SK-N-SH (cell line): ENCODE results near the gene SMIM30. TPM values are rescaled to one million over a fixed set of nuclear protein-coding genes. Genes with fewer than 3 reads are reported as not detected.

Experiments used
- CTCF ChIA-PET: fragments of 300-600, 350-600 bp; formaldehyde crosslinking; extraction: SDS; loops from one replicate; lab custom pipeline; 2021; lab: Yijun Ruan, JAX
- POLR2A ChIA-PET: fragments of 350-600 bp; sonication (Branson Sonifier 250); formaldehyde crosslinking; extraction: SDS; loops from one replicate; lab custom pipeline; 2020; ENCODE audit warnings: antibody characterized with exemption, inconsistent platforms; lab: Yijun Ruan, JAX
- DNase-seq: peaks from one replicate; pipeline ENCODE4 v3.0.0; 2012
- H2AFZ ChIP-seq: fragments of 200-600 bp; sonication (generic); 2 replicates; pipeline ENCODE4 v1.8.1; 2016; ENCODE audit warnings: antibody characterized with exemption, mild to moderate bottlenecking, low read depth
- H3F3A ChIP-seq: fragments of 200-600 bp; sonication (generic); replicated peaks from 2 replicates; pipeline ENCODE3; 2016; ENCODE audit warnings: antibody characterized with exemption, mild to moderate bottlenecking; ENCODE audit not compliant: insufficient read depth
- H3K27ac ChIP-seq, 2 experiments: fragments of 200-500 bp in 1 of 2; fragments of 200-600 bp in 1 of 2; sonication (Bioruptor generic) in 1 of 2; sonication (generic), shearing (Covaris generic) in 1 of 2; 2 replicates each; pipeline versions ENCODE4 v1.5.1 to v1.6.1; 2014 to 2016; ENCODE audit warnings: low read depth in 2 of 2, inconsistent platforms in 1 of 2, low read length in 1 of 2, mild to moderate bottlenecking in 1 of 2, mixed read lengths in 1 of 2
- H3K27me3 ChIP-seq: fragments of 200-600 bp; sonication (generic), shearing (Covaris generic); 2 replicates; pipeline ENCODE4 v1.6.1; 2016; ENCODE audit warnings: mixed run types; ENCODE audit not compliant: insufficient read depth
- H3K36me3 ChIP-seq, 2 experiments: fragments of 200-500 bp in 1 of 2; fragments of 200-600 bp in 1 of 2; sonication (Bioruptor generic) in 1 of 2; sonication (generic) in 1 of 2; replicated peaks in 1 of 2; 2 replicates each; pipeline versions ENCODE3 to v1.5.1; 2014 to 2016; ENCODE audit warnings: low read length in 1 of 2, mild to moderate bottlenecking in 1 of 2; ENCODE audit not compliant: insufficient read depth in 2 of 2, control insufficient read depth in 1 of 2
- H3K4me1 ChIP-seq, 2 experiments: fragments of 200-500 bp in 1 of 2; fragments of 200-600 bp in 1 of 2; sonication (Bioruptor generic) in 1 of 2; sonication (generic), shearing (Covaris generic) in 1 of 2; 2 replicates each; pipeline versions ENCODE4 v1.5.1 to v1.6.1; 2014 to 2016; ENCODE audit warnings: low read depth in 1 of 2, low read length in 1 of 2, mixed run types in 1 of 2; ENCODE audit not compliant: insufficient read depth in 2 of 2, control insufficient read depth in 1 of 2
- H3K4me2 ChIP-seq: fragments of 200-600 bp; sonication (generic), shearing (Covaris generic); 2 replicates; pipeline ENCODE4 v1.6.1; 2017; ENCODE audit warnings: mixed run types
- H3K4me3 ChIP-seq, 2 experiments: fragments of 200-500 bp in 1 of 2; fragments of 200-600 bp in 1 of 2; sonication (Bioruptor generic) in 1 of 2; sonication (generic), shearing (Covaris generic) in 1 of 2; 2 replicates each; pipeline versions ENCODE4 v1.5.1 to v1.8.1; 2014 to 2016; ENCODE audit warnings: low read depth in 2 of 2, inconsistent platforms in 1 of 2, low read length in 1 of 2, mild to moderate bottlenecking in 1 of 2, mixed read lengths in 1 of 2, moderate library complexity in 1 of 2
- H3K79me2 ChIP-seq: fragments of 200-600 bp; sonication (generic); 2 replicates; pipeline ENCODE4 v1.8.1; 2017; ENCODE audit warnings: mild to moderate bottlenecking; ENCODE audit not compliant: insufficient read depth
- H3K9ac ChIP-seq: fragments of 200-600 bp; sonication (generic); 2 replicates; pipeline ENCODE4 v1.6.1; 2017; ENCODE audit warnings: mixed run types
- H3K9me2 ChIP-seq: fragments of 200-600 bp; sonication (generic); 2 replicates; pipeline ENCODE4 v1.6.1; 2017; ENCODE audit warnings: mixed run types
- H3K9me3 ChIP-seq: fragments of 200-600 bp; sonication (generic); 2 replicates; pipeline ENCODE4 v1.6.1; 2017; ENCODE audit warnings: mixed run types, mild to moderate bottlenecking, moderate library complexity
- H4K20me1 ChIP-seq: fragments of 200-600 bp; sonication (generic); 2 replicates; pipeline ENCODE4 v1.6.1; 2017; ENCODE audit warnings: mild to moderate bottlenecking, mixed run types; ENCODE audit not compliant: insufficient read depth
- CHD2 ChIP-seq: fragments of 150-350 bp; IDR thresholded peaks from 2 replicates; pipeline ENCODE4 v1.6.1; 2018; ENCODE audit warnings: low read length; ENCODE audit not compliant: partially characterized antibody
- CTCF ChIP-seq: fragments of 200-600 bp; sonication (generic); IDR thresholded peaks from 2 replicates; pipeline ENCODE4 v1.6.1; 2017; ENCODE audit warnings: antibody characterized with exemption, mild to moderate bottlenecking, moderate library complexity
- ELF1 ChIP-seq: IDR thresholded peaks from 2 replicates; pipeline ENCODE4 v1.4.0; 2012
- EP300 ChIP-seq, 2 experiments: IDR thresholded peaks; 2 replicates each; pipeline versions ENCODE4 v1.4.0 to v1.6.1; 2012; ENCODE audit warnings: borderline replicate concordance in 1 of 2, low read depth in 1 of 2, low read length in 1 of 2
- FOSL2 ChIP-seq: IDR thresholded peaks from 2 replicates; pipeline ENCODE4 v1.4.0; 2012; ENCODE audit warnings: low read depth, mild to moderate bottlenecking, moderate library complexity, borderline replicate concordance
- FOXJ3 ChIP-seq: sonication (generic); formaldehyde crosslinking; IDR thresholded peaks from 2 replicates; pipeline ENCODE4 v1.5.1; 2020; ENCODE audit warnings: mild to moderate bottlenecking, missing genetic modification reagents
- GABPA ChIP-seq: IDR thresholded peaks from 2 replicates; pipeline ENCODE4 v1.4.0; 2012; ENCODE audit warnings: low read depth, mild to moderate bottlenecking
- MAX ChIP-seq: IDR thresholded peaks from 2 replicates; pipeline ENCODE4 v1.4.0; 2012; ENCODE audit warnings: low read depth
- MEF2A ChIP-seq: IDR thresholded peaks from 2 replicates; pipeline ENCODE4 v1.4.0; 2012; ENCODE audit warnings: low read depth, borderline replicate concordance
- NFIC ChIP-seq: IDR thresholded peaks from 2 replicates; pipeline ENCODE4 v1.4.0; 2012; ENCODE audit warnings: borderline replicate concordance
- RCOR1 ChIP-seq: fragments of 150-350 bp; IDR thresholded peaks from 2 replicates; pipeline ENCODE4 v1.6.1; 2017; ENCODE audit warnings: antibody characterized with exemption, low read length
- REST ChIP-seq: IDR thresholded peaks from 2 replicates; pipeline ENCODE4 v1.6.1; 2012; ENCODE audit warnings: mild to moderate bottlenecking, low read depth, low read length, moderate library complexity
- RXRA ChIP-seq: IDR thresholded peaks from 2 replicates; pipeline ENCODE4 v1.4.0; 2012; ENCODE audit warnings: low read depth, mild to moderate bottlenecking, borderline replicate concordance
- SMC3 ChIP-seq: IDR thresholded peaks from 2 replicates; pipeline ENCODE4 v1.6.1; 2012; ENCODE audit warnings: low read depth, low read length, improper control_type of control experiment
- TCF12 ChIP-seq: IDR thresholded peaks from 2 replicates; pipeline ENCODE4 v1.4.0; 2012
- YY1 ChIP-seq: IDR thresholded peaks from 2 replicates; pipeline ENCODE4 v1.4.0; 2012; ENCODE audit warnings: low read depth, mild to moderate bottlenecking
- ZBTB33 ChIP-seq: IDR thresholded peaks from 2 replicates; pipeline ENCODE4 v1.4.0; 2012; ENCODE audit warnings: low read depth, borderline replicate concordance
- WGBS: methylation state at CpG from one replicate; pipeline ENCODE4 v1.1.6; 2017; ENCODE audit warnings: low lambda C conversion rate; 5-methylcytosine and 5-hydroxymethylcytosine counted together
- polyA plus RNA-seq, 3 experiments: library from polyadenylated mRNA; depleted of rRNA; stranded (reverse); fragments of >200 nt; gene quantifications; 2 replicates each; pipeline ENCODE4 v1.2.3, GENCODE V29; 2012

Gene SMIM30
- polyA plus RNA-seq, 1 of the 3 experiments (the other 2 are of a cell fraction), result 46.5 TPM

GRCh38 chr7:113128031-113128430 lies 9.7 kb upstream of the SMIM30 start:
- ChIA-PET POLR2A (no interaction called here), CTCF (interaction anchor here (1.6 kb wide), 1 partner anchor 32 kb away, joined by 7 read pairs; no protein-coding TSS in a partner anchor)
- H3K9me2 ChIP-seq, result no peaks in the 10 kb centered on the region
- no peaks in the 10 kb centered on the region for H3F3A ChIP-seq
- H4K20me1 ChIP-seq, result no peaks in the 10 kb centered on the region
- H3K36me3 ChIP-seq, result no peaks in the 10 kb centered on the region
- no peaks in the 10 kb centered on the region for H3K4me1 ChIP-seq
- no peak for TF ChIP-seq MEF2A
- TF ChIP-seq TCF12, result no peak
- no peak for TF ChIP-seq YY1
- peak; percentile 23; the same call in 1 of the 2 replicates for TF ChIP-seq NFIC
- TF ChIP-seq EP300 (IDR thresholded peaks at IDR 0.05; ENCODE audit: borderline replicate concordance in 1 of 2, low read depth in 1 of 2, low read length in 1 of 2), result no peak
- TF ChIP-seq CHD2, result no peak
- TF ChIP-seq FOSL2, result 0 out of 2 replicates have a peak, but pooled peaks have one; percentile 10
- no peak for TF ChIP-seq ZBTB33
- no peak for TF ChIP-seq FOXJ3 (CRISPR knock-in tag)
- no peak for TF ChIP-seq ELF1
- no peaks in the 10 kb centered on the region for H3K9me3 ChIP-seq
- no peak for DNase-seq
- no peak overlapping the region for H3K27ac ChIP-seq
- 57% methylated on average over 1 of the region's 1 CpG for WGBS
- no peak overlapping the region for H2AFZ ChIP-seq
- H3K27me3 ChIP-seq, result no peaks in the 10 kb centered on the region
- H3K79me2 ChIP-seq, result no peaks in the 10 kb centered on the region
- H3K4me3 ChIP-seq, result no peak overlapping the region
- H3K9ac ChIP-seq, result no peak overlapping the region
- H3K4me2 ChIP-seq, result no peak overlapping the region

- H3K4me1 ChIP-seq, result peaks cover 0 to 5% of the 10 kb centered on the region in 2 experiments; a peak in 2 of 4 replicates
- ChIA-PET POLR2A (no interaction called here), CTCF (interaction anchor here (1.5 to 1.8 kb wide), 3 partner anchors 34 to 112 kb away, joined by 3 to 11 read pairs (median 6); partner anchors contain the start of gene GPR85)
- no peaks in the 10 kb centered on the region for H3K9me3 ChIP-seq
- H3K9ac ChIP-seq, result no peak overlapping the region
- H2AFZ ChIP-seq, result no peak overlapping the region
- no peak overlapping the region for H3K27ac ChIP-seq
- H3K79me2 ChIP-seq, result no peaks in the 10 kb centered on the region
- H3K36me3 ChIP-seq, result no peaks in the 10 kb centered on the region
- H4K20me1 ChIP-seq, result no peaks in the 10 kb centered on the region
- no peaks in the 10 kb centered on the region for H3K27me3 ChIP-seq
- no peaks in the 10 kb centered on the region for H3K9me2 ChIP-seq
- DNase-seq, result no peak
- no peak overlapping the region for H3K4me3 ChIP-seq
- H3F3A ChIP-seq, result no peaks in the 10 kb centered on the region
- WGBS, result 87% methylated on average over 2 of the region's 2 CpGs
- no peak overlapping the region for H3K4me2 ChIP-seq
- no peak for TF ChIP-seq FOSL2
- no peak for TF ChIP-seq RXRA
- no peak for TF ChIP-seq REST
- no peak for TF ChIP-seq ZBTB33
- no peak for TF ChIP-seq GABPA
- no peak for TF ChIP-seq FOXJ3 (CRISPR knock-in tag)
- TF ChIP-seq SMC3, result no peak
- TF ChIP-seq CTCF, result no peak
- no peak for TF ChIP-seq RCOR1
- TF ChIP-seq MAX, result no peak
Measured at GRCh38 chr7:113125728-113126127, 7.4 kb upstream of the SMIM30 start.
